ENCODE results near the gene NOP58.
"Not testable (repeated sequence)": the region's sequence is repeated elsewhere in the genome, so short reads cannot be mapped to it uniquely, and the experiment has no call there.

DNA sequence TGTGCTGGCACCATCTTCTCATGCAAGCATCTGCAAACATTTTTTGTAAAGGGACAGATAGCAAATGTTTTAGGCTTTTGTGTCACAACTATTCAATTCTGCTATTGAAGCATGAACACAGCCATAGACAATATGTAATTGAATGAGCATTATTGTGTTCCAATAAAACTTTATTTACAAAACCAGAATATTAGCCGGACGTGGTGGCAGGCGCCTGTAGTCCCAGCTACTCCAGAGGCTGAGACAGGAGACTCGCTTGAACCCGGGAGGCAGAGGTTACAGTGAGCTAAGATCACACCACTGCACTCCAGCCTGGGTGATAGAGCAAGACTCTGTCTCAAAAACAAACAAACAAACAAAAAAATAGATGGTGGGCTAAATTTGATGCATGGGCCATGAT lies 17.9 kb upstream of the NOP58 start:
- not testable (repeated sequence) for TF ChIP-seq CBX5 (IDR thresholded peaks at IDR 0.05; ENCODE audit: low read depth); SREBF2 (IDR thresholded peaks at IDR 0.05; ENCODE audit: low read length); IKZF1 (conservative IDR thresholded peaks at IDR 0.05); ZZZ3 (IDR thresholded peaks at IDR 0.05; ENCODE audit: control insufficient read depth, insufficient read length, low read depth); YY1 (IDR thresholded peaks at IDR 0.05; ENCODE audit: low read depth, low read length); CTCF (IDR thresholded peaks at IDR 0.05 in 2 of 3, conservative IDR thresholded peaks at IDR 0.05 in 1 of 3; ENCODE audit: control insufficient read depth in 2 of 3, extremely low read depth in 1 of 3, insufficient read depth in 1 of 3, low read depth in 3 of 3, low read length in 3 of 3); POLR2A (IDR thresholded peaks at IDR 0.05; ENCODE audit: low read depth, low read length); REST (IDR thresholded peaks at IDR 0.05; ENCODE audit: low read depth, low read length)

All from GM12878 (cell line).